Muscle layer of duodenum (tissue), 2 donors: ENCODE results near the gene ZNF831.

ENCODE experiments used
- H3K27ac ChIP-seq: one replicate; pipeline ENCODE4 v1.7.0; 2013; ENCODE audit warnings: mild to moderate bottlenecking, low read length
- H3K27me3 ChIP-seq: one replicate; pipeline ENCODE4 v1.7.0; 2013; ENCODE audit warnings: low read depth, mild to moderate bottlenecking, control low read depth, low read length
- H3K36me3 ChIP-seq, 2 donors: one replicate each; pipeline ENCODE4 v1.7.0; 2013; ENCODE audit warnings: low read length in 2 of 2, control low read depth in 1 of 2, mild to moderate bottlenecking in 1 of 2; ENCODE audit not compliant: insufficient read depth in 2 of 2, control insufficient read depth in 1 of 2
- H3K4me1 ChIP-seq, 2 donors: one replicate each; pipeline ENCODE4 v1.7.0; 2013; ENCODE audit warnings: low read length in 2 of 2, mild to moderate bottlenecking in 2 of 2, control low read depth in 1 of 2, moderate library complexity in 1 of 2; ENCODE audit not compliant: insufficient read depth in 2 of 2, control insufficient read depth in 1 of 2
- H3K4me3 ChIP-seq, 2 donors: one replicate each; pipeline ENCODE4 v1.7.0; 2013; ENCODE audit warnings: low read length in 2 of 2, low read depth in 1 of 2, mild to moderate bottlenecking in 1 of 2
- H3K9me3 ChIP-seq, 2 donors: one replicate each; pipeline ENCODE4 v1.7.0; 2013; ENCODE audit warnings: low read length in 2 of 2, control low read depth in 1 of 2, mild to moderate bottlenecking in 1 of 2; ENCODE audit not compliant: control insufficient read depth in 1 of 2
- donor health status: healthy.

ZNF831 gene

DNA sequence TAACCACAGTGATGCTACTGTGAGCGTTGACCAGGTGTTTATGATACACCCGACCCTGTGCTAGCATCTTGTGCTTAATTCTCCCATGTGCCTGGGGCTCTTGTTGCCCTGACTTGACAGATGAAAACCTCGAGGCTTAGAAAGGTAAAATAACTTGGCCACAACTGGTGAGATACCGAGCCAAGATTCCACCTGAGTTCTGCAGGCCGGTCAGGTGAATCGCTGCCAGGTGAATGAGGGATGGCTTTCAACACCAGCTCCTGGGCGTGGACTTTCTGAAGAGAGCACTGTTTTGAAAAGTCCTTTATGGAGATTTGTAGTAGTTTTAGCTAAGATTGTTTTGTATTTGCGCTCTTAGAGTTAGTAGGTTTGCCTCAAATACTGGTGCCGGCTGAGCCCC, 12.2 kb upstream of the ZNF831 start:
- Histone ChIP-seq H3K36me3 (no peaks in the 10 kb centered on the region), H3K27me3 (no peaks in the 10 kb centered on the region), H3K27ac (no peak overlapping the region), H3K4me1 (peaks cover 9 to 22% of the 10 kb centered on the region in 2 donors), H3K4me3 (no peak overlapping the region), H3K9me3 (no peaks in the 10 kb centered on the region)

DNA sequence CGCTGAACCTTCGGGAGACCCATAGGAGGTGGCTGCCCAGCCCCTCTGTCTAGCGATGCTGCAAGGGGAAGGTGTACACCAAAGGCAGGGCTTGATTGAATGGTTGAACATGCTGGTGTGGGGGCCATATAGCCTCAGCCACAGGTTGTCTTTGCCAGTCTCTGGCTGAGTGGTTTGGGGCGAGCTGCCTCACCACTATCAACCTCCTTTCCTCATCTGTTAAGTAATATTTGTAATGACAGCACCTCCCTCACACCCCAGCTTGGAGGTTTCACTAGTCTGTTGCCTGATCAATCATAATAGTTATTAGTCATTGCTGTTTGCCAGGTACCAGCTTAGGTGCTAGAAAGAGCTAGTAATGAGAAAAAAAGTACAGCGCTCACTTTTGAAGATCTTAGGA, 11.8 kb upstream of the ZNF831 start:
- Histone ChIP-seq H3K4me1 (peaks cover 6 to 17% of the 10 kb centered on the region in 2 donors), H3K27ac (no peak overlapping the region), H3K27me3 (no peaks in the 10 kb centered on the region)

DNA sequence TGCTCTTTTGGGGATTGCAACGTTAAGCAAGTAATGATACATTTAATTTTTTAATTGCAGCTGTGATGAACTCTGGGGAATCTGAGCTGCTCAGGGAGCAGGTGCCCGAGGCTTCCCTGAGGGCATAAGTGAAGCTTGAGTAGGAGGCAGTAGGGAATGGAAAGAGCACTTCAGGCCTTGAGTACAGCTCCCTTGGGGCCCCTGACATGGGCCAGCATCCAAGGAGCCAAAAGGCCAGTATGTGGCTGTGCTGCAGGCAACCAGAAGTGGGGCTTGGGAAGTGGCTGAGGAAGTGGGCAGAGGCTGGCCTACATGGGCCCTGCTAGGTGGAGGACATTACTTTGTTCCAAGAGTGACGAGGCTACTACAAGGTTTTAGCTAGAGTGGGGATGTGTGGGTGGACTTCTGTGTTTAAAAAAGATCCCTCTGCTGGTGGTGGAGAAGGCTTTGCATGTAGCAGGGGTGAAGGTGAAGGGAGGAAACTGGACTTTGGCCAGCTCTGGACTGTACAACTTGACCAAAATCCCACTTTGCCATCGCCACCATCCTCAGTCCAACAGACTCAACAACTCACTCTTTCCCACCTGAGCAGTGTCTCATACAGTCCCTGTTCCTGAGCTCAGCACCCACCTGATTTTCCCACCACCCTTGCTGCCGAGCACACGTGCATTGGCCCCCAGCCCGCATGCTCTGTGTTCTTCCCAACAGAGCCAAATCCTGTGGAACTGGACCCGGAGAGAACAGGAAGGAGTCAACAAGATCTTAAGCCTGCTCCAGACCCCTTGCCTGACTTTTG, 10.9 kb upstream of the ZNF831 start:
- no peak overlapping the region for H3K4me3 ChIP-seq
- peaks cover 0 to 10% of the 10 kb centered on the region in 2 donors for H3K4me1 ChIP-seq
- H3K27ac ChIP-seq = no peak overlapping the region
- no peaks in the 10 kb centered on the region for H3K9me3 ChIP-seq
- H3K27me3 ChIP-seq = no peaks in the 10 kb centered on the region
- H3K36me3 ChIP-seq = no peaks in the 10 kb centered on the region

More for the DNA sequence above, 11.8 kb upstream of the ZNF831 start:
- Histone ChIP-seq H3K4me3 (no peak overlapping the region), H3K36me3 (no peaks in the 10 kb centered on the region), H3K9me3 (no peaks in the 10 kb centered on the region)

DNA sequence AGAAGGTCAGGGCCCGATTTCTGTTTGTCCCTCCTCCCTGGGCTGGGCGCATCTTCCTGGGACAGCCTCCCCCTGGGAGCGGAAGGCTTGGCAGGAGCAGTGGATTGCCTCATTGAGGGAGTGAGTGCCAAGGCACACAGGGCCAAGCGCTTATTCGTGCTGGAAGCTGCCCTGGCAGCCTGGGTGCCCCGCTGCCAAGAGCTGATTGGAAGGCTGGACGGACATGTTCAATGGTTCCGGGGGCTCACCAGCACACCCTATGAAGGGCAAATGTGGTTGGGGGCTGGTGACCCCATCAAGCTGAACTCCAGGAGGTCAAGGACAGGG, 10.3 kb upstream of the ZNF831 start:
- Histone ChIP-seq H3K27me3 (peaks cover 3% of the 10 kb centered on the region), H3K36me3 (no peaks in the 10 kb centered on the region), H3K4me1 (peaks cover 0 to 15% of the 10 kb centered on the region in 2 donors), H3K27ac (no peak overlapping the region), H3K9me3 (no peaks in the 10 kb centered on the region), H3K4me3 (no peak overlapping the region)

DNA sequence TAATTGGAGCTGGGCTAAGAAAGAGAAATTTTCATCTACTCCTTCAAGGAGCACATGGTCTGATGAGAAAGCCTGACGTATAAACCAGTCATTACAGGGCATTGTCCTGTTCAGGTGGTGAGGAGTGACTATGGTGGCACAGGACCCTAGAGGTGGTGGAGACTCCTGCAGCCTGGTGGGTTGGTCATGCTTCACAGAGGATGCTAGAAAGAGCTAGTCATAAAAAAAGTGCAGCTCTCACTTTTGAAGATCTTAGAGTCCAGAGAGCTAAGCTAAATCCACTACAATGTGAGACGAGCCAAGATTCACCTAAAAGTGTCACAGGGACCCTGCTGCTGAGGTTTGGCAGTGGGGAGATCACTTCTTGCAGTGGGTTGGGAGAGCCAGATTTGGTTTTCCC, 9.8 kb upstream of the ZNF831 start:
- Histone ChIP-seq H3K4me3 (no peak overlapping the region), H3K4me1 (peaks cover 0 to 15% of the 10 kb centered on the region in 2 donors), H3K27me3 (peaks cover 3% of the 10 kb centered on the region), H3K9me3 (no peaks in the 10 kb centered on the region), H3K27ac (no peak overlapping the region), H3K36me3 (no peaks in the 10 kb centered on the region)

DNA sequence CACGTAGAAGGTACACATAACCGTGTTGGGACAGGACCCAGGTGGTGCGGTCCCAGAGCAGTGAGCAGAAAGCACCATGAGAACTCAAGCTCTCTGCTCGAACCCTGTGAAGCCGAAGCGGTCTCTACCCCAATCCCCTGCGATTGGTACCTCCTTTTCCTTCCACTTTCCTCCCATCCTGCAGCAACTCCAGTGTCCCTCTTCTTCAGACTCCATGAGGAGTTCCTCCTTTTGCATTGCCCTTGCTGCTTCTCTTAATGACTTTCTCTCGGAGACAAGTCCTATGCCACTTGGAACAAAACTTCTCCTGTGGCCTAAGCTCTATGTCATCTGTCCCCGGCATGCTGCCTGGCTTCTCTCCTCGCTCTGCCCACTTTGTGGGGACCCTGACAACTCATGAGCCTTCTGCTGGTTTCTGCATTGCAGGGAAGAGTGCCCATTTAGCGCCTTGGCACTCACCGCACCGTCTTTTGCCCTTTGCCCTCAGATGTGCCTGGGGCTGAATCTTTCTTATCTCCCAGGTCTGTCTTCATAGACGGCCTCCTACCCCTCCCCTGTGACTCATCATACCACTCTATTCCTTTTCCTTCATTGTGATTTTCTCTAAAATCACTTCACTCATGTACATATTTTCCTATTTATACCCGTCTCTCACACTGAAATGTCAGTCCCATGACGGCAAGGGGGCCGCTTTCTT, 9.2 kb upstream of the ZNF831 start:
- no peak overlapping the region for H3K27ac ChIP-seq
- H3K4me1 ChIP-seq = peaks cover 0 to 14% of the 10 kb centered on the region in 2 donors
- H3K9me3 ChIP-seq = no peaks in the 10 kb centered on the region
- H3K27me3 ChIP-seq = peaks cover 3% of the 10 kb centered on the region
- no peaks in the 10 kb centered on the region for H3K36me3 ChIP-seq
- H3K4me3 ChIP-seq = no peak overlapping the region

DNA sequence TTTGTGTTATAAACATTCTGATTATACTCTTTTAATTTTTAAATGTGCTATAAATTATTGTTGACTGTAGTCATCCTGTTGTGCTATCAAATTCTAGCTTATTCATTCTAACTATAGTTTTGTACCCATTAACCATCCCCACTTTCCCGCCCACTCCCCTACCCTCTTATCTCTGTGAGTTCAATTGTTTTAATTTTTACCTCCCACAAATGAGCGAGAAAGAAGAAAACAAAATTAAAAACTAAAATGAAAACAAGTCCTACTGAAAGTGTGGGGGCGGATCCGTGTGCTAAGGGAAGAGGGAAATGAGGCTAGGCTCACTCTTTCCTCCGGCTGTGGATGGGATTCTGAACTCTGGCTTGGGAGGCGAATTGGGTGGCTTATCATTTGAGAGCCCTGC, 6.6 kb upstream of the ZNF831 start:
- no peak overlapping the region for H3K27ac ChIP-seq
- peaks cover 3% of the 10 kb centered on the region for H3K27me3 ChIP-seq
- no peaks in the 10 kb centered on the region for H3K36me3 ChIP-seq
- H3K9me3 ChIP-seq = no peaks in the 10 kb centered on the region
- no peak overlapping the region for H3K4me3 ChIP-seq
- H3K4me1 ChIP-seq = peaks cover 0 to 12% of the 10 kb centered on the region in 2 donors

DNA sequence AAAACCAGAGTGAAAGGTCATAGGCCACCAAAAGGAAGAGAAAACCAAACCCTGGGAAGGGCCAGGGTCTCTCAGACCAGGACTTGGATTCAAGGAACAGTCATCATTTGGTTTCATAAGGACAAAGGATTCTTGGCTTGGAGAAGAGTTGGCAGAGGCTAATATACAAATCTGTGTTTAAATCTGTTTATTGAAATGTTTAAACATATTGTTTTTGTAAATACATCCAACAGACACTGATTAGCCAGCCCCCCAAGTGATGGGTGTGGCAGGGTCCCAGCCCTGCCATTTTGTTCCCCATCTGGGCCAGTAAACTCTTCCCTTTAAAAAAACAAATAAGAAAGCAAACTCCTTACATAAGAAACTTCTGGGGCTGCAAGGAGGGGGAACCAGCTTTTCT, 6.1 kb upstream of the ZNF831 start:
- H3K27ac ChIP-seq = no peak overlapping the region
- no peaks in the 10 kb centered on the region for H3K9me3 ChIP-seq
- peaks cover 0 to 12% of the 10 kb centered on the region in 2 donors for H3K4me1 ChIP-seq
- H3K36me3 ChIP-seq = no peaks in the 10 kb centered on the region
- peaks cover 3% of the 10 kb centered on the region for H3K27me3 ChIP-seq
- H3K4me3 ChIP-seq = no peak overlapping the region

DNA sequence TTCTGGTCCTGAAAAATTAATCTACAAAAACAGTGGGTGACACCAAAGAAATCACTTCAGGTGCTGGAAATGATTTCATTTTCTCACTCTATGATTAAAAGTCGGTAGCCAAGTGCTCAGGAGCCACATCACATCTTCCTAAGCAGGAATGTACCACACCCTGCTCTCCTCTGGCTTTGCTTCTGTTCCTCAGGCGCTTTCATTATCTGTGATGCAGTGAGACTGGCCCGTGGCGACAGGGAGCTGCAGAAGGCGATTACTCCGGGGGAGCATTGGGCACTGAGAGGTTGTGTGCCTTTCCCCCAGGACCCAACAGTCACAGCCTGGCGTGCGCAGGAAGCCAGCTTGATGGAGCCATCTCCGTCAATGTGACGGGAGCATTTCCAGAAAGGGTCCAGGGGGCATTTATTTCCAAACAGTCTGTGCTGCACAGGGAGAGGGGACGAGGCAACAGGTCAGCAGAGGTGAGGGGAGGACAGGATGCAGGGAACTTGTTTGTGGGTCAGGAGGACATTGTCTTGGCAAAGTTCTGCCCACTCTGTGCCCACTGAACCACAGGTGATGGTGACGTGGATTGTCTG, 5.6 kb upstream of the ZNF831 start:
- Histone ChIP-seq H3K27me3 (peaks cover 3% of the 10 kb centered on the region), H3K27ac (no peak overlapping the region), H3K9me3 (no peaks in the 10 kb centered on the region), H3K4me1 (peaks cover 0 to 12% of the 10 kb centered on the region in 2 donors), H3K4me3 (no peak overlapping the region), H3K36me3 (no peaks in the 10 kb centered on the region)

DNA sequence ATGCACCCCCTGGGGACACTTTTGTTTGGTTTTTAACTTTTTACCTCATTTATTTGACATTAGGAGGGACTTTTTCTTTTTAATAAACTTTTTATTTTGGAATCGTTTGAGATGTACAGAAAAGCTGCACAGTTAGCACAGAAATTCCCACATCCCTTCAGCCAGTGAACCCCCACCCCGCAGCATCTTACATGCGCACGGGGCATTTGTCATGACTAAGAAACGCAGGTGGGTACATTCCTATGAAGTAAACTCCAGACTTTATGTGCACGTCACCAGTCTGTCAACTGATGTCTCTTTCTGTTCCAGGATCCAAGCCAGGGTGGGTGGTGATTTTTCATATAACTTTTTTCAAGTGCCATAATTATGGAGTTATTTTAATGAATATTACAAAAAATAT, 4.9 kb upstream of the ZNF831 start:
- peaks cover 3% of the 10 kb centered on the region for H3K27me3 ChIP-seq
- H3K4me3 ChIP-seq = no peak overlapping the region
- no peak overlapping the region for H3K27ac ChIP-seq
- H3K36me3 ChIP-seq = no peaks in the 10 kb centered on the region
- no peaks in the 10 kb centered on the region for H3K9me3 ChIP-seq
- H3K4me1 ChIP-seq = peaks cover 0 to 9% of the 10 kb centered on the region in 2 donors

DNA sequence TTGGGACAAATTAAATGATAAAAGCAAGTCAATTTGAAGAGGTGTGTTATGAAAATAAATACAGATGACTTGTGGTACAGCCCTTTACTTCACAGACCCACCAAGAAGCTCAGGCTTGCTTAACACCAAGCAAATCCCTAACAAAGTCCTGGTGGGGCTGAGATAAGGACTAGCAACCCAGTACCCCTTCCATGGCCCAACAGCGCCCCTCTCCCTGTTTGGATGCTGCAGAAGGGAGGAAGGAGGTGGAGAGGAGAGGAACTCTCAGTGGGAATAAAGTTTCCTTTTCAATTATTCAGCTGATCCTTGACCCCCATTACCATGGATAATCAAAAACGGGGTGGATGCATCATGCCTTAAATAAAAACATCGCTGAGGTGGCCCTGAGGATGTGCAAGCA, 4.5 kb upstream of the ZNF831 start:
- peaks cover 3% of the 10 kb centered on the region for H3K27me3 ChIP-seq
- peaks cover 0 to 7% of the 10 kb centered on the region in 2 donors for H3K4me1 ChIP-seq
- no peak overlapping the region for H3K27ac ChIP-seq
- no peak overlapping the region for H3K4me3 ChIP-seq
- no peaks in the 10 kb centered on the region for H3K9me3 ChIP-seq
- H3K36me3 ChIP-seq = no peaks in the 10 kb centered on the region
